ENCODE data around the gene METTL23.
"Not testable (repeated sequence)": the region's sequence is repeated elsewhere in the genome, so short reads cannot be mapped to it uniquely, and the experiment has no call there.

Gene METTL23

GRCh38 chr17:76720211-76720610 lies 6.4 kb upstream of the METTL23 start:
- peaks cover 73% of the 10 kb centered on the region for H3K4me1 Mint-ChIP-seq
- no peak for DNase-seq

GRCh38 chr17:76720941-76721340 lies 5.7 kb upstream of the METTL23 start:
- H3K27ac Mint-ChIP-seq, result peak overlapping the region; percentile 68 to 70
- DNase-seq (no peak), ATAC-seq (no peak)
- H3K9me3 Mint-ChIP-seq, result no peaks in the 10 kb centered on the region
- H3K4me1 Mint-ChIP-seq, result peaks cover 71% of the 10 kb centered on the region
- H3K4me3 Mint-ChIP-seq, result no peak overlapping the region
- H3K27me3 Mint-ChIP-seq, result no peaks in the 10 kb centered on the region

More at GRCh38 chr17:76720211-76720610, 6.4 kb upstream of the METTL23 start:
- H3K9me3 Mint-ChIP-seq, result no peaks in the 10 kb centered on the region
- no peak for ATAC-seq
- H3K4me3 Mint-ChIP-seq, result no peak overlapping the region
- no peak overlapping the region for H3K27ac Mint-ChIP-seq
- no peaks in the 10 kb centered on the region for H3K27me3 Mint-ChIP-seq

DNA sequence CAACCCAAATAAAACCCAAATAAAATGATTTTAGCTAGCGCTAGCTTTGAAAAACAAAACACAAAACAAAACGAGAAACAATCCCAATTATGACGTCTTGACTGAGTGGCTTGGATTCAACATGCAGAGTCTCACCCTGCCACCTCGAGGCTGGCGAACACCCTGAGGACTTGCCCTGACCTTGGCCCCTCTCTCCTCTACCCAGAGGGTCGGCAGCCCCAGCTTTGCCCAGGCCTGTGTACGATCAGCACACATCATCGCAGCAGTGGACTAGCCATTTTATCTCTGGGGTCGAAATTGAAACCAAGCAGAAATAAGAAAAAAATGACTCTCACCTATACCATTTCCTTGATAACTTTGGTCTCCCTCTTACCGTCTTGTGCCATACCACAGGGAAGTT lies 5.2 kb upstream of the METTL23 start:
- ATAC-seq (no peak), DNase-seq (no peak)
- H3K27ac Mint-ChIP-seq, result no peak overlapping the region
- no peaks in the 10 kb centered on the region for H3K27me3 Mint-ChIP-seq
- H3K4me1 Mint-ChIP-seq, result peaks cover 67% of the 10 kb centered on the region
- H3K4me3 Mint-ChIP-seq, result no peak overlapping the region
- H3K9me3 Mint-ChIP-seq, result no peaks in the 10 kb centered on the region

DNA sequence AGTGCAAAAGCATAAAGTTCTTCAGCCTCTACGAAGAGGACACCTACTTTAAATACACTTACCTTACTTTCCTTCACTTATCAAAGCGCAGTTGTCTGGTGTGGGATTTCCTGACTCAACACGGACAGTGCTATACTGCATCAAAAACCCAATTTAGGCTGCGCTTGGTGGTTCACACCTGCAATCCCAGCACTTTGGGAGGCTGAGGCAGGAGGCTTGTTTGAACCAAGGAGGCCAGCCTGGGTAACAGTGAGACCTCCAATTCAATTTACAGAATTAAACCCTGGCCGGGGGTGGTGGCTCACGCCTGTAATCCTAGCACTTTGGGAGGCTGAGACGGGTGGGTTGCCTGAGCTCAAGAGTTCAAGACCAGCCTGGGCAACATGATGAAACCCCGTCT lies 4.4 kb upstream of the METTL23 start:
- no peak for ATAC-seq
- H3K27ac Mint-ChIP-seq, result no peak overlapping the region
- no peak overlapping the region for H3K4me3 Mint-ChIP-seq

GRCh38 chr17:76722977-76723376 lies 3.7 kb upstream of the METTL23 start:
- not testable (repeated sequence) for DNase-seq, ATAC-seq, H3K27ac Mint-ChIP-seq, H3K27me3 Mint-ChIP-seq, H3K9me3 Mint-ChIP-seq
- Mint-ChIP-seq H3K4me3 (peak overlapping the region in 1 of 2 donors; percentile 31), H3K4me1 (peaks cover 58% of the 10 kb centered on the region)

More for the DNA sequence above, 4.4 kb upstream of the METTL23 start:
- Mint-ChIP-seq H3K4me1 (peaks cover 59% of the 10 kb centered on the region), H3K27me3 (no peaks in the 10 kb centered on the region), H3K9me3 (no peaks in the 10 kb centered on the region)
- DNase-seq, result no peak

GRCh38 chr17:76723812-76724211 lies 2.8 kb upstream of the METTL23 start:
- Mint-ChIP-seq H3K4me1 (peaks cover 61% of the 10 kb centered on the region), H3K27me3 (no peaks in the 10 kb centered on the region), H3K9me3 (no peaks in the 10 kb centered on the region), H3K27ac (no peak overlapping the region), H3K4me3 (peak overlapping the region in 1 of 2 donors; percentile 96)
- DNase-seq (no peak), ATAC-seq (no peak)

DNA sequence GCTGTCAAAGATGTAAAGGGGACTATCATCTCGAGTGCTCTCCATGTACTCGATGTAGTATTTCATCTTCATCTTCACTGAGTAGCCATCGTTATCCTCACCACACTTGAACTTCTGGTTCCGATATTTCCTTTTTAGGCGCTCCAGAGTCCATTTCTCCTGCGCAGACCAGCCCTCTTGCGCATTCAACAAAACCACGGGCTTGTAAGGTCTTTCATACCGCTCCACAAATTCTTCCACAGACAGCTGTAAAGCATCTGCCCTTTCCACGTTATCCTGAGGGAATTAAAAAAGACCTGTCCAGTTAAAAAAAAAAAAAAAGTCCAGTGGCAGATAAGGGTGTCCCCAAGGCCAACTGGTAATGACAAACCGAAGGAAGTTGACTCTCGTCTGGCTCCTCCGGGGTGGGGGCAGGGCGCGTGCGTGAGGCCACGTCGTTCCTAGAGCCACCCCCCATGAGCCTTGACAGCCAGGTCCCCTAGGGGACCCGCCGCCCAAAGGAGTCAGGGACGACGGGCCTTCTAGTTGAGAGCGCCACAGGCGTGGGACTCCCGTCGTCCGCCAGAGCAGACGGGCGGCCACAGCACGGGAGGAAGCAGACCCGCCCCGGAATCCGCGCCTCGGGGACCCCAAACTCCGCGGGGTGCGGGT lies 934 bp upstream of the METTL23 start:
- peak overlapping the region; percentile 96 to 97 for H3K4me3 Mint-ChIP-seq
- DNase-seq (peak; percentile 66 to 80), ATAC-seq (peak; percentile 53)
- H3K4me1 Mint-ChIP-seq, result peaks cover 78% of the 10 kb centered on the region
- no peaks in the 10 kb centered on the region for H3K27me3 Mint-ChIP-seq
- H3K27ac Mint-ChIP-seq, result peak overlapping the region; percentile 93 to 97
- no peaks in the 10 kb centered on the region for H3K9me3 Mint-ChIP-seq

DNA sequence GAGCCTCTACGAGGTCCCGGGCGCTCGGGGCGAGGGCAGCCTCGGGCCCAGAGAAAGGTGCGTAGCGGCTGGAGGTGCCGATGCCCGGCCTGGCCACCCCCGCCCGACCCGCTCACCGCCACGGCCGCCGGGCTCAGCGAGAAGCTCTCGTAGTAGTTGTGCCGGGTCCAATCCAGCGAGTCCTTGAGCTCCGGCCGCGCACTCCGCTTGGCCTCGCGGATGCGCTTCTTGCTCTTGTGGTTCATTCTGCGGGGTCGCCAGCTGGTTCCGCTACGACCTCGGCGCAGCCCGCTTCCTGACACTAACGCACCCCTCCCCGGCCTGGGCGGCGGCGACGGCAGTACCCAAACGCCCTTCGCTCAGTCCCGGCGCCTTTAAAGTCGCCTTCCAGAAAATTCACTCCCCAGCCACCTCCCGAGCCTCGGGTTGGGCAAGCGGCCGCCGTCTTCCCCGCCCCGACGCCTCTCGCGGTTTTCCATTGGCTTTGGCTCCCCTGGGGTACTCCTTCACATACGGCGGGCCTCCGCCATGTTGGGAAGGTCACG lies 336 bp upstream of the METTL23 start, which contains the start of gene JMJD6:
Gene JMJD6, minus strand, starts transcription at position 376 of the 545 bp plus-strand sequence. Its CDS starts 131 bp downstream, at position 245.
- no peaks in the 10 kb centered on the region for H3K27me3 Mint-ChIP-seq
- DNase-seq (no peak), ATAC-seq (peak; percentile 84)
- H3K9me3 Mint-ChIP-seq, result no peaks in the 10 kb centered on the region
- peak within 1 kb of the TSS; percentile 95 to 99 for H3K27ac Mint-ChIP-seq
- peak within 1 kb of the TSS; percentile 96 to 97 for H3K4me3 Mint-ChIP-seq
- peaks cover 79% of the 10 kb centered on the region for H3K4me1 Mint-ChIP-seq

DNA sequence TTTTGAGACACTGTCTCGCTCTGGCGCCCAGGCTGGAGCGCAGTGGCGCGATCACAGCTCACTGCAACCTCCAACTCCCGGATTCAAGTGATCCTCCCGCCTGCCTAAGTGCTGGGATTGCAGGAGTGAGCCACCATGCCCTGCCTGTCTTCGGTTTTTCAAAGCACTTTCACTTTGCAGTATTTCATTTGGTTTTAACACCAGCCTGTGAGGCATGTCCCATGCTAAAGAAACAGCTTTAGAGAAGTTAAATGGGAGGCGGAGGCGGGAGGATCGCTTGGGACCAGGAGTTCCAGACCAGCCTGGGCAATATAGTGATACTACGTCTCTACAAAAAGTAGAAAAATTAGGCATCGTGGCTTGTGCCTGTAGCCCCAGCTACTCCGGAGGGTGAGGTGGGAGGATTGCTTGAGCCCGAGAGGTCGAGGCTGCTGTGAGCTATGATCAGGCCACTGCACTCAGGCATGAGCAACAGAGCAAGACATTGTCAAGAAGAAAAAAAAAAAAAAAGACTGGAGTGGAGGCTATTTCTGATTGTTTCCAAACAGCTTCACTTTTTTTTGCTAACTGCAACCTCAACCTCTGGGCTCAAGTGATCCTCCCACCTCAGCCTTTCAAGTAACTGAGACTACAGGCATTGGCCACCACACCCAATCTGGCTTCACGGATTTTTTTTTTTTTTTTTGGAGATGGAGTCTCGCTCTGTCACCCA lies 1.3 kb downstream of the METTL23 start:
- Mint-ChIP-seq H3K4me1 (peaks cover 81% of the 10 kb centered on the region), H3K9me3 (no peaks in the 10 kb centered on the region), H3K27ac (peak overlapping the region; percentile 95 to 99), H3K27me3 (no peaks in the 10 kb centered on the region), H3K4me3 (peak overlapping the region; percentile 96 to 97)
- ATAC-seq (no peak), DNase-seq (no peak)

- Mint-ChIP-seq H3K4me1 (peaks cover 71% of the 10 kb centered on the region), H3K4me3 (peak overlapping the region; percentile 19 to 26), H3K27ac (peak overlapping the region in 1 of 2 donors; percentile 71)
- not testable (repeated sequence) for H3K9me3 Mint-ChIP-seq, H3K27me3 Mint-ChIP-seq, DNase-seq, ATAC-seq
Measured at GRCh38 chr17:76731800-76732733, 5.4 kb downstream of the METTL23 start.

DNA sequence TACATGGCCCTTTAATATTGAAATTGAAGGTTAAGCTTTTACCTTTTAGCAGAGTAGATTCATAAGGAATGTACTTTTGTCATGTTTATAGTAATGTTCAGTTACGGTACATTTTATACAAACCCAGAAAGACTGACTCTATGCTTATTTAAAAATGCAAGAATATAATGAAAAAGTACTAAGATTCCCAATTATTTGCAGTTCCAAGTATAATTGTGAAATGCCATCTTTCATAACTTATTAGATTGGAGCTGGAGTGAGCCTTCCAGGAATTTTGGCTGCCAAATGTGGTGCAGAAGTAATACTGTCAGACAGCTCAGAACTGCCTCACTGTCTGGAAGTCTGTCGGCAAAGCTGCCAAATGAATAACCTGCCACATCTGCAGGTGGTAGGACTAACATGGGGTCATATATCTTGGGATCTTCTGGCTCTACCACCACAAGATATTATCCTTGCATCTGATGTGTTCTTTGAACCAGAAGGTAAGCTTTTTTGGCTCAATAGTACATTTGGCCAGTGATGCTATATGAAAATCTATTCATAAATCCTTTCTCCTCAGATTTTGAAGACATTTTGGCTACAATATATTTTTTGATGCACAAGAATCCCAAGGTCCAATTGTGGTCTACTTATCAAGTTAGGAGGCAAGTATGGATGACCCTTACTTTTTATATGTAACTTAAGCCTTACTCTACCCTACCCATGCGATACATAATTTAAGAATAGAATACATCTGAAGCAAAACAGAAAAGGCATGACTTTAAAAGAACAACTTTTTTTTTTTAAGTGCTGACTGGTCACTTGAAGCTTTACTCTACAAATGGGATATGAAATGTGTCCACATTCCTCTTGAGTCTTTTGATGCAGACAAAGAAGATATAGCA lies 6.3 kb downstream of the METTL23 start:
- Mint-ChIP-seq H3K4me3 (peak overlapping the region; percentile 96 to 97), H3K27me3 (no peaks in the 10 kb centered on the region), H3K4me1 (peaks cover 65% of the 10 kb centered on the region), H3K9me3 (no peaks in the 10 kb centered on the region), H3K27ac (peak overlapping the region in 1 of 2 donors; percentile 67)
- DNase-seq (no peak), ATAC-seq (no peak)

DNA sequence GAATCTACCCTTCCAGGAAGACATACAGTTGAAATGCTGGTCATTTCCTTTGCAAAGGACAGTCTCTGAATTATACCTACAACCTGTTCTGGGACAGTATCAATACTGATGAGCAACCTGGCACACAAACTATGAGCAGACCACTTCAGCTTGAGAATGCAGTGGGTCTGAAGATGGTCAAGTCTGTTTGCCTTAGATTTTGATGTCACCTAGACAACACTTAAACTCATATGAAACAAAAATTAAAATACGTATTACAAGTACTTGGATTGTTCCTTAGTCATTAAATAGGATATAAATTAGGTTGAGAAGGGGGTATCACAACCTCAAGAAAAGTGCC lies 6.9 kb downstream of the METTL23 start:
- Mint-ChIP-seq H3K4me3 (peak overlapping the region; percentile 96 to 97), H3K27ac (peak overlapping the region; percentile 67 to 97), H3K9me3 (no peaks in the 10 kb centered on the region), H3K4me1 (peaks cover 64% of the 10 kb centered on the region), H3K27me3 (no peaks in the 10 kb centered on the region)
- ATAC-seq (no peak), DNase-seq (no peak)

GRCh38 chr17:76734080-76734840 lies 7.6 kb downstream of the METTL23 start:
- Mint-ChIP-seq H3K9me3 (no peaks in the 10 kb centered on the region), H3K4me3 (peak overlapping the region; percentile 96 to 97), H3K27me3 (no peaks in the 10 kb centered on the region), H3K27ac (peak overlapping the region; percentile 90 to 97), H3K4me1 (peaks cover 63% of the 10 kb centered on the region)
- no peak for DNase-seq
- ATAC-seq, result no peak

DNA sequence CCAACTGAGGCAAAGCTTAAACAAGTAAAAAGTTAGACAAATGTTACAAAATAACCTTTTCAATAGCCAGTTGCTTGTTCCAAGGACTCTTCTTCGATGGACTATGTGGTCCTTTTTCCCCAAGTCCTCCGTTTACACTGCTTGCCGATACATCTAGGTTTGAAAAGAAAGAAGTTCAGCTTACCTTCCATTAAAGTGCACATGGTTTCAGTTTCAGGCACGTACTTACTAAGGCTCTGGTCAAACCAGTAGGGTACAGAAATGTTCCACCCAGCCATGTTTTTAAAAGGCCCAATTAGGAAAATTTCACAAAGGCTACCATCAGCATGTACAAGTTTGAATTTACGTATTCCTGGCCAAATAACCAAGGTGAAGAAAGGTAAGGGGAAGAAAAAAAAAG lies 8.4 kb downstream of the METTL23 start:
- ATAC-seq, result no peak
- Mint-ChIP-seq H3K4me3 (peak overlapping the region; percentile 96 to 97), H3K4me1 (peaks cover 61% of the 10 kb centered on the region), H3K27me3 (no peaks in the 10 kb centered on the region), H3K9me3 (no peaks in the 10 kb centered on the region), H3K27ac (peak overlapping the region; percentile 90 to 97)
- DNase-seq, result no peak
